Measurements from ENCODE around the gene DLG5.
"Not testable (repeated sequence)": the region's sequence is repeated elsewhere in the genome, so short reads cannot be mapped to it uniquely, and the experiment has no call there.

The DLG5 gene

GRCh38 chr10:77789861-77790260, 136.7 kb downstream of the DLG5 start:
- no peak for DNase-seq

DNA sequence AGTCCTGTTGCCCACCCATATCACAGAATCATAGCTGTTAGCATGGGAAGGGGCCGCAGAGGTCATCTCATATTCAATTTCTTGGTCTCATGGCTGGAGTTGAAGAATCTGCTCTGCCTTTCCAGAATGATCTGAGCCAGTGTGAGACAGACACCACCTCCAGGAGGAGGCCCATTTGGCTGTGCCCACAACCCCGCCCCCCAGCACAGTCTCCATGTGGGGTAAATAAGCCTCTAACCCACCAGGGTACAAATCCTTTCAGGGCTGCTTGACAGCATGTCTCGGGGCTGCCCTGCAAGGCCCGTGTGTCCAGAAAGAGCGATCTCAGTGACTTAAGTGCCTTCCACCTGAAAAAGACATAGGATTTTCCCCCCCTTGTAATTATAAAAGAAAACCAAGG, 137.5 kb downstream of the DLG5 start:
- DNase-seq = no peak

DNA sequence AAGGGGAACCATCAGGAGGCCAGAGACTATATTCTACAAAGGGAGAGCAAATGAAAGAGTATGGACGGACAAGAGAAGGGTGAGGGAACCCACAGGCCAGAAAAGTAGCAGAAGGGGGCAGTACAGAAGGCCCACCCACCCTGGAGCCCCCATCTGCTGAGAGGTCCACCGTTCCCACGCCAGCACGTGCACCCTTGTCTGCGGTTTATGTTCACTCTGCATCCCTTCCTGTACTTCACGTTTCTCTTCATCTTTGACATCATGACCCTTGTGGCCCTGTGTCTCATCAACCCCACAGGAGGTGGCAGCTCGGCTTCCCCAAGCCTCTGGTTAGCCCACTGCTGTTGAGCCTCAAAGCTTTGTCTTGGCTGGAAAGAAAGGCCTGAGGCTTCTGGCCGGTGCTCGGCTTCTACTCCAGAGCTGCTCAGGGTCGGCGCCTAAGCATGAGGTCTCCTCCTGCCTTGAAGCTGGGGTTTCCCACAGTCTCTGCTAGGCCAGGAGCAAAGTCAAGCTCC, 138.0 kb downstream of the DLG5 start:
- no peak for DNase-seq

DNA sequence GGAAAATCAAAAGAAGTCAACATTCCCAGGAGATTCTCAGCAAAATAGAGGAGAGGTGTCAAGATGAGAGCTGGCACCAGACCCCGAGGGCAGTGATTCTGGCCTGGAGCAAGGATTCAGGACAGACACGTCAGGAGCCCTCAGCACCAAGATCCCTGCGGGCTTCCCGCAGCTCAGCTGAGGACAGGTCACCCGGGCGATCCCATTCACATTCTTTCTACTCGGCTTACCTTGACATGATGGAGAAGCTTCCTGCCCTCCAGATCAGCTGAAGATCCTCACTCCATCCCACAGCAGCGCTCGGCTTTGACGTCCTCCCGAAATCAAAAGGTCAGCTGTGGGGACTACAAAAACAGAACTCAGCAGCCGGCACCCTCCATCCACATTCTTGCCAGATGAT, 139.1 kb downstream of the DLG5 start:
- DNase-seq = no peak

DNA sequence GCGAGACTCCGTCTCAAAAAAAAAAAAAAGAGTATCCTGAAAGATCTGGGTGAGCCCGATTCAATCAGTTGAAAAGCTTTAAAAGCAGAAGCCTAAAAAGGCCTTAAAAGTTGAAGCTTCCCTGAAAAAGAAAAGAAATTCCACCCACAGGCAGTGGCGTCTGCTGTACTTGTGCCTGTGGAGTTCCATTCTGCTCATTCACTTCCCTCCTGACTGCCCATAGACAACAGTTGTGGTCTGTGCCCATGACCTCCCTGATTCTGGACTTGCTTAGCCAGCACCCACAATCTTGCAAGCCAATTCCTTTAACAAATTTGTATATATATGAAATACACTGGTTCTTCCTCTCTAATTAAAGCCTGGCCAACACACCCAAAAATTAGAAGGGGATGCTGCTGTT, 141.7 kb downstream of the DLG5 start:
- DNase-seq = no peak

GRCh38 chr10:77782328-77783061, 144.1 kb downstream of the DLG5 start:
- no peak for DNase-seq

GRCh38 chr10:77781451-77782327, 144.9 kb downstream of the DLG5 start:
- DNase-seq = no peak

DNA sequence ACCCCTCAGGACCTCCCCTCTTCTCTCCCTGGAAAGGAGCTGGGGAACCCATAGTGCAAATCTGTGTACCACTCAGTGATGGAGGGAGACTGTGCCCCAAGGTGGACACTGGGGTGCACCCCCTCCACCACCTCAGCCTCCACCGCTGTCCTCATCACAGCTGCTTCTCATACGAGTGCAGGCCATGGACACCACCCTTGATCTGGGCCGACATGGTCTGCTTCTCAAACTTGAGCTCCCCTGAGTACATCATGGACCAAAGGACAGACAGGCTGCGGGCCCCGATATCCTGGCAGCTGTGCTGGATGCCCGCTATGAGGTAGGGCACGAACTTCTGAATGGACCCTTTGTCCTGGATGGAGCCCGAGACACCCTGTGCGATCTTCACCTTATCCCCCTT, 146.4 kb downstream of the DLG5 start:
- no peak for DNase-seq

DNA sequence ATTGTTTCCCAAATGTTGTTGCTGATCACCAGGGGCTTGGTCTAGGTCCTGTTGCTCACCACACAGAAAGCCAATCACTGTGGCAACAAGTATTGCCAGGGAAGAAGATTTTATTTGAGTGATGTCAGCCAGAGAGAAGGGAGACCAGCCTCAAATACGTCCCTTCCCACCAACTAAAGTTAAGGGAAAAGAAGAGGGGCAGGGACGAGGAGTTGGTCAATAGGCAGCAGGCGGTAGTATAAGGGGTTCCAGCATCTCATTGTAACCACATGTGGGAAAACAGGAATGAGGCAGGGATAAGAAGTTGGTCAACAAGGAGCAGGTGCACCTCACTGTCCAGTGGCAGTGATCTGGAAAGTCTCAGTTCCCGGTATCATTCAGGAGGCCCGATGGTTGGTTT, 150.1 kb downstream of the DLG5 start:
- DNase-seq = no peak

GRCh38 chr10:77774940-77775391, 151.6 kb downstream of the DLG5 start:
- DNase-seq = no peak

DNA sequence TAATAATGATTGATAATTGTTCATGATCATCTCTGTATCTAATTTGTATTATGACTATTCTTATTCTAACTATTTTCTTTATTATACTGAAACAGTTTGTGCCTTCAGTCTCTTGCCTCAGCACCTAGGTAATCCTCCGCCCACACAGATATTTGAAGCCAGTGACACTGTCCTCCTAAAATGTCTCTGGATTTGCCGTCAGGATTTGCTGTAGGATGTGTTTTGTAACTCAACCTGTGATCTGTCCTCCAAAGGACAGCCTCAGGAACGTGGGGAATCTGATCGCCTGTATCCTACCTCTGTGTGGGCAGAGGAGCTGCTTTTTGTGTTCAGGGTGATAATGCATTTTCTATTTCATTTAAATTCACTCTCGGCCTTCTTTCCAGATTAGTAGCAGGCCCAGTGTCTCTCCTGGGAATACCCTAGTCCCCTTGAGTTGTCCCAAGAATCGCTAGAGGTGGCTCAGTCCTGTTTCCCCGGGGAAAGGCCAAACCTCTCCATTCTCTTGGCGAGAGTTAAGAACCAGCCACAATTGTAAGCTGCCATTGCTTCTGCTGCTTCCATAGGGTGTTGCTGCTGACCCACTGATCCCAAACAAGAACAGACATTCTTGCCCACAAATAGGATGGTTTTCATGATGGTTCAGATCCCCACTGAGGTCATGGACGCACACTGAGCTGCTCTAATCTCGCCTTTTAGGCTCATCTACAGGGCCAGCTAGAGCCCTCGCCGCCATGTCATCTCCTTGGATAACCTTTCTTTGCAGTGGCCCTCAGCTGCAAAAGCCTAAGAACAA, 152.7 kb downstream of the DLG5 start:
- DNase-seq = no peak

DNA sequence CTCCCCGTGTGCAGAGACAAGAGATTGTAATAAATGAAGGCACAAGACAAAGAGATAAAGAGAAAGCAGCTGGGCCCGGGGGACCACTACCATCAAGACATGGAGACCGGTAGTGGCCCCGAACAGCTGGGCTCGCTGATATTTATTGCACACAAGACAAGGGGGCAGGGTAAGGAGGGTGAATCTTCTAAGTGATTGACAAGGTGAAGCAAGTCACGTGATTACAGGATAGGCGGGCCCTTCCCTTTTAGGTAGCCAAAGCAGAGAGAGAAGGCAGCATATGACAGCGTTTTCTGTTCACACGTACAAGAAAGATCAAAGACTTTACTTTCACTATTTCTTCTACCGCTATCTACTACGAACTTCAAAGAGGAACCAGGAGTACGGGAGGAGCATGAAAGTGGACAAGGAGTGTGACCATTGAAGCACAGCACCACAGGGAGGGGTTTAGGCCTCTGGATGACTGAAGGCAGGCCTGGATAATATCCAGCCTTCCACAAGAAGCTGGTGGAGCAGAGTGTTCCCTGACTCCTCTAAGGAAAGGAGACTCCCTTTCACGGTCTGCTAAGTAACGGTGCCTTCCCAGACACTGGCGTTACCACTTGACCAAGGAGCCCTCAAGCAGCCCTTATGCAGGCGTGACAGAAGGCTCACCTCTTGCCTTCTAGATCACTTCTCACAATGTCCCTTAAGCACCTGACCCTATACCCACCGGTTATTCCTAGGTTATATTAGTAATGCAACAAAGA, 153.5 kb downstream of the DLG5 start:
- not testable (repeated sequence) for DNase-seq

- DNase-seq = no peak
Measured at GRCh38 chr10:77771851-77772250, 154.7 kb downstream of the DLG5 start.

GRCh38 chr10:77771450-77771849, 155.1 kb downstream of the DLG5 start:
- no peak for DNase-seq

- no peak for DNase-seq
Measured at GRCh38 chr10:77770868-77771175, 155.7 kb downstream of the DLG5 start.

DNA sequence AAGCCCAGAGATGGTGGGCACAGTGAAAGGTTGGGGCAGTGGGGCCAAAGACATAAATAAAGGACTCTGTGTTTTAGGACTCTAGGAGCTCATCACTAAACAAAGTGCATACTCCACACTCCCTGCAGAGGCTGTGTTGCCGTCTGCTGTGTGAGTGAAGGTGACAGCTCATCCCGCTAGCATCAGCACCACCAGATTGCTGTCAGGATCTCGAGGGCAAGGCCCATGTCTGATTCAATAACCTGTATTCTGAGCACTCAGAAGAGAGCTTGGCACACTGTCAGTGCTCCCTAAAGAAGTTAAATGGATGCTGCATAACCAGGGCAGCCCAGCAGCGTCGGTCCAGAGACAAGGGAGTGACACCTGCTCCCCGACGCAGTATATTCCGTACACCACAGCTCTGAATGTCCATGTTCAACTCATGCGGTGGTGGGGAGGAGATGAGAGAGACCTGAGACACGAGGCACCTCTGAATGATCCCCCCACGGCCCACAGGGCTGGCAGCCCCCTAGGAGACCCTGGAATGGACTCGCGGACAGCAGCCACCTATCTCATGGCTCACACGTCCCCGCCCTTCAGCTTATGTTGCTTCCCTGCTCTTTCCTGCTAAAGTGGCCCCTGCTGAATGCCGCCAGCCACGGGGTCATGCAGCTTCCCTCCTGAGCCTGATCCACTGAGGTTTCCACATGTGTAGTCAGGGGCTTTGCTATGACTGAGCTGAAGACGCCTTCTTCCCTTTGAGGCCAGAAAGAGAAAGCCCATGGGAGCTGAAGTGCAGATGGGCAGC, 156.3 kb downstream of the DLG5 start:
- DNase-seq = no peak

DNA sequence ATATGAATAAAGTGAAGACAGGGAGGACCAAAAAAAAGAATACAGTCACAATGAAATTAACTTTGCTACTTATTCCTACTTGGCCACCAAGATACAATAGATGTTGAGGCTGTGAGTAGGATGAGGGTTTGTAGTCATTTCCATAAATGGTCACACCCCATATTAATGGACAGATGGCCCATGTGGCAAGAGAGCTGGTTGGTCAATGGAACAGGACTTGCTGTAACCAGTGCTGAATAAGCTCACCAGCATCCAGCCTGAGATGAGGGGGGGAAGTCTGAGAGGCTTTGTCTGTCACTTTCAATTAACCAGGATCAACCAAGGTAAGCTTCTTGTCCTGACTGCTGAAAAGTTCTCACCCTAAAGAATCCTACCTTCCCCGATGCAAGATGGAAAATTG, 158.5 kb downstream of the DLG5 start:
- no peak for DNase-seq

DNA sequence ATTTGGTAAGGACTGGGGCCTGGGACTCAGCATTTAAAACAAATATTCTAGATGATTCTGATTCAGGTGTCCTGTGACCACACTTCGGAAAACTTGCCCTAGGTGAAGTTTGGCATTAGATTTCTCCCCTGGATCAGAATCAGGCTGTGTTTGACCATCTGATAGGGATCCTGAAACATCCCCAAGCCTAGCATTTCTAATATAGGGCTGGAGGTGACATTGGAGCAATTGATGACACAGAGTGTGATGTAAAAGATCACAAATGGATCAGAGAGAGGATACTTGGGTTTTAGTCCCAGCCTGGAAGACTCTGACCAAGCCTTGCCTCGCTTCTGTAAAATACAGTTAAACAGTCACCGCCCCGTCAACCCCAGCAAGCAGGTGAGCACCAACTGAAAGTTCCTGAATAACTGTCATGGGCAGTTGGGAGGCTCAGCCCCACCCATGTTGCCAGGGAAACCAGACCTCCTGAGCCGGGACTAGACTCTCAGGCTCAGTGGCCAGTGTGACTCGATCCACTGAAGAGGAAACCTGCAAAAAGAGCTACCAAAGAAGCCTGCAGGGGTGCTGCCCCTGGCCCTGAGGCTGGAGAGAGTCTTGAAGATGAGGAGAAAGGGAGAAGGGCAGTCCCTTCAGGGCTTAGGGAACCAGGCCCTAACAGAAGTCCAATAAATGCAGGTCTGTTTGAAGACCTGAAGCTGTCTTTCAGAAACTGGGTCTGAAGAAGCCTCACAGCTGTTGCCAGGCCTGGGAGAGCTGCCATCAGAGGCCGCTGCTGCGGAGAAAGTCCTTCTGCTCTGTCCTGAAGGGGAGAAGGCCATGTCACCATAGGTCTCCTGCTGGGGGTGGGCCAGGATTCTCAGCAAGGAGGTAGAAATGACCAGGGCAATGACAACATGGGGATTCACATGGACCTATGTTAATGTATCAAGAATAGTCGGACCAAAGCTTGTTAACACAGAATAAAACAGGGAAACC, 162.8 kb downstream of the DLG5 start:
- no peak for DNase-seq

- DNase-seq = not testable (repeated sequence)
Measured at GRCh38 chr10:77758406-77758805, 168.1 kb downstream of the DLG5 start.

Measured in T-helper 1 cell (primary cell).